HL-60 (cell line): ENCODE measurements around the gene AGBL4.

Experiments
- CTCF ChIP-seq: IDR thresholded peaks from one replicate; pipeline ENCODE4 v1.5.1; 2011; ENCODE audit warnings: low read length, control low read depth, inconsistent platforms; ENCODE audit not compliant: insufficient read depth
- GABPA ChIP-seq: IDR thresholded peaks from 2 replicates; pipeline ENCODE4 v1.6.1; 2012; ENCODE audit warnings: low read depth
- POLR2AphosphoS5 ChIP-seq: IDR thresholded peaks from 2 replicates; pipeline ENCODE4 v1.6.1; 2012; ENCODE audit warnings: low read depth
- REST ChIP-seq: IDR thresholded peaks from 2 replicates; pipeline ENCODE4 v1.6.1; 2012; ENCODE audit warnings: low read depth; ENCODE audit not compliant: insufficient replicate concordance
- SPI1 ChIP-seq: IDR thresholded peaks from 2 replicates; pipeline ENCODE4 v1.6.1; 2012; ENCODE audit warnings: low read depth, mild to moderate bottlenecking, borderline replicate concordance

- TF ChIP-seq GABPA: no peak
- TF ChIP-seq REST: no peak
- no peak for TF ChIP-seq CTCF
- no peak for TF ChIP-seq POLR2AphosphoS5
- no peak for TF ChIP-seq SPI1
These were observed 1093.7 kb downstream of the AGBL4 start for GRCh38 chr1:48930011-48930410.
